Keratinocyte (primary cell): ENCODE measurements around the gene EGLN3.

ENCODE experiments used
- EZH2 ChIP-seq: IDR thresholded peaks from one replicate; pipeline ENCODE4 v1.6.1; 2012; ENCODE audit warnings: inconsistent platforms, mild to moderate bottlenecking, low read length, moderate library complexity
- TF ChIP-seq, protein P1 (sequence below), 3 experiments: IDR thresholded peaks in 1 of 3; conservative IDR thresholded peaks in 1 of 3; optimal IDR thresholded peaks in 1 of 3; 2 replicates in 2 of 3; 3 replicates in 1 of 3; pipeline versions ENCODE3 to v1.5.1; 2011; ENCODE audit warnings: low read length in 3 of 3, mild to moderate bottlenecking in 3 of 3, moderate library complexity in 2 of 3, control low read depth in 1 of 3, inconsistent platforms in 1 of 3; ENCODE audit not compliant: insufficient read depth in 2 of 3; ENCODE audit errors: extremely low read depth in 1 of 3

DNA sequence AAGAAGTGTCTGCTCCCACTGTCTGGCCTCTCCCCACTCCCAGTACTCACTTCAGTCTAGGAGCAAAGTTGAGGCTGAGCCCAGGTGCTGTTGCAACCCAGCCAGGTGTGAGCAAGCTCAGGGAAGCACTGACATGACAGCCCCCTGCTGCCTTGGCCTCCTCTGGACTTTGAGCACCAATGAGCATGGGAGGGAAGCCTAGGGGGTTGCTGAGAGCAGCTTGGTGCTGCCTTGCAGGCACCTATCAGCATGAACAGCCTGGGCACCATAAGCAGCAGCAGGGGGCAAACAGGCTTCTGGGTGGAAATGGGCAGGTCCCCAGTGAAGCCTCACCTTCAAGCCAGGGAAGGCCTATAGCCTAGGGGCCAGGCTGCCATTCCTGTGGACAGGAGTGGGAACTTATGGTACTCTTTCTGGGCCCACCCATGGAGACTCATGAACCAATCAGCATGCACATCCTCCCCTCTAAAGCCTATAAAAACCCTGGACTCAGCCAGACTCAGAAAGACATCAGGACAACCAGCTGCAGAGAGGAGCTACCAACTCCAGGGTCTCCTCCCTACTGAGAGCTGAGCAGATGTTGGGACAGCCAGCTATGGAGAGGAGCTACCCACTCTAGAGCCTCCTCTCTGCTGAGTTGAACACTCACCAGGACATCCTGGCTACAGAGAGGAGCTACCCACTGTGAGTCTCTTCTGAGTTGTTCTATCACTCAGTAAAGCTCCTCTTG, 49.3 kb downstream of the EGLN3 start:
- TF ChIP-seq, protein P1, sequence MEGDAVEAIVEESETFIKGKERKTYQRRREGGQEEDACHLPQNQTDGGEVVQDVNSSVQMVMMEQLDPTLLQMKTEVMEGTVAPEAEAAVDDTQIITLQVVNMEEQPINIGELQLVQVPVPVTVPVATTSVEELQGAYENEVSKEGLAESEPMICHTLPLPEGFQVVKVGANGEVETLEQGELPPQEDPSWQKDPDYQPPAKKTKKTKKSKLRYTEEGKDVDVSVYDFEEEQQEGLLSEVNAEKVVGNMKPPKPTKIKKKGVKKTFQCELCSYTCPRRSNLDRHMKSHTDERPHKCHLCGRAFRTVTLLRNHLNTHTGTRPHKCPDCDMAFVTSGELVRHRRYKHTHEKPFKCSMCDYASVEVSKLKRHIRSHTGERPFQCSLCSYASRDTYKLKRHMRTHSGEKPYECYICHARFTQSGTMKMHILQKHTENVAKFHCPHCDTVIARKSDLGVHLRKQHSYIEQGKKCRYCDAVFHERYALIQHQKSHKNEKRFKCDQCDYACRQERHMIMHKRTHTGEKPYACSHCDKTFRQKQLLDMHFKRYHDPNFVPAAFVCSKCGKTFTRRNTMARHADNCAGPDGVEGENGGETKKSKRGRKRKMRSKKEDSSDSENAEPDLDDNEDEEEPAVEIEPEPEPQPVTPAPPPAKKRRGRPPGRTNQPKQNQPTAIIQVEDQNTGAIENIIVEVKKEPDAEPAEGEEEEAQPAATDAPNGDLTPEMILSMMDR (optimal IDR thresholded peaks at IDR 0.05 in 1 of 3, IDR thresholded peaks at IDR 0.05 in 1 of 3, conservative IDR thresholded peaks at IDR 0.05 in 1 of 3; ENCODE audit: extremely low read depth in 1 of 3, insufficient read depth in 2 of 3, low read length in 3 of 3) = no peak
- TF ChIP-seq EZH2 = no peak
